Prostate gland (tissue), 2 donors: ENCODE measurements around the gene TMEM178A. TPM values are rescaled to one million over a fixed set of nuclear protein-coding genes. Genes with fewer than 3 reads are reported as not detected.

Experiments used
- DNase-seq: peaks from one replicate; pipeline ENCODE4 v3.0.0-alpha.2; 2019; ENCODE audit warnings: low spot score
- H3K27ac ChIP-seq, 2 donors: fragments of 200-600 bp; sonication (generic); 2 replicates each; pipeline ENCODE4 v1.5.1; 2017 to 2019
- H3K27me3 ChIP-seq: fragments of 200-600 bp; sonication (generic); replicated peaks from 2 replicates; pipeline ENCODE4 v1.5.1; 2019; ENCODE audit not compliant: insufficient read depth
- H3K36me3 ChIP-seq, 2 donors: fragments of 200-600 bp; sonication (generic); 1 replicate in 1 of 2; 2 replicates in 1 of 2; pipeline versions ENCODE4 v1.5.1 to v1.8.1; 2017 to 2019
- H3K4me1 ChIP-seq: fragments of 200-600 bp; sonication (generic); replicated peaks from 2 replicates; pipeline ENCODE4 v1.5.1; 2019
- H3K4me3 ChIP-seq, 2 donors: fragments of 200-600 bp; sonication (generic); 2 replicates each; pipeline ENCODE4 v1.5.1; 2017 to 2019
- H3K9me3 ChIP-seq: fragments of 200-600 bp; sonication (generic); 2 replicates; pipeline ENCODE4 v1.5.1; 2017
- CTCF ChIP-seq, 4 experiments: fragments of 200-600 bp in 2 of 4; fragments of 450-650 bp in 2 of 4; sonication (generic) in 2 of 4; IDR thresholded peaks; 1 replicate in 3 of 4; 2 replicates in 1 of 4; pipeline ENCODE4 v1.5.1; 2016 to 2019; ENCODE audit warnings: antibody characterized with exemption in 4 of 4, mild to moderate bottlenecking in 2 of 4, moderate library complexity in 2 of 4
- POLR2A ChIP-seq: fragments of 450-650 bp; IDR thresholded peaks from one replicate; pipeline ENCODE4 v1.6.1; 2016; ENCODE audit warnings: antibody characterized with exemption, mild to moderate bottlenecking
- POLR2AphosphoS5 ChIP-seq: sonication (generic); formaldehyde crosslinking; IDR thresholded peaks from one replicate; pipeline ENCODE4 v1.6.1; 2017; ENCODE audit warnings: antibody characterized with exemption
- WGBS: methylation state at CpG from one replicate; pipeline ENCODE4 v1.1.5; 2018; 5-methylcytosine and 5-hydroxymethylcytosine counted together
- intact Hi-C: fragments of 100-400 bp; cut with DNase I; formaldehyde crosslinking; loops from one replicate; pipeline ENCODE4 v1.14.2; 2022
- total RNA-seq, 2 donors: library from RNA; depleted of rRNA; stranded (reverse); fragments of >200 nt; gene quantifications; one replicate each; pipeline ENCODE4 v1.1.0, GENCODE V29; 2016

The TMEM178A gene
- total RNA-seq, 2 donors from 2014 or later, result 2.6 to 6.9 TPM

- no peak for DNase-seq
- H3K4me1 ChIP-seq, result no peaks in the 10 kb centered on the region
- H3K27ac ChIP-seq, result no peak overlapping the region
- H3K36me3 ChIP-seq, result no peaks in the 10 kb centered on the region
- no peaks in the 10 kb centered on the region for H3K9me3 ChIP-seq
- intact Hi-C loops, result no loop called here
- TF ChIP-seq CTCF (IDR thresholded peaks at IDR 0.05) (no peak), POLR2A (no peak), POLR2AphosphoS5 (no peak)
- H3K27me3 ChIP-seq, result no peaks in the 10 kb centered on the region
- WGBS, result 30% methylated on average over 4 of the region's 4 CpGs
- H3K4me3 ChIP-seq, result no peak overlapping the region
These were observed 39.9 kb downstream of the TMEM178A start for GRCh38 chr2:39705638-39706037.

- no peak for TF ChIP-seq CTCF (IDR thresholded peaks at IDR 0.05)
- TF ChIP-seq POLR2A, result no peak
- no peak overlapping the region for H3K4me3 ChIP-seq
- no peak for DNase-seq
- H3K27ac ChIP-seq, result no peak overlapping the region
- no peaks in the 10 kb centered on the region for H3K9me3 ChIP-seq
- H3K27me3 ChIP-seq, result no peaks in the 10 kb centered on the region
- H3K36me3 ChIP-seq, result no peaks in the 10 kb centered on the region
- 95% methylated on average over 1 of the region's 1 CpG for WGBS
- no peaks in the 10 kb centered on the region for H3K4me1 ChIP-seq
- intact Hi-C loops, result no loop called here
These were observed 40.6 kb downstream of the TMEM178A start for GRCh38 chr2:39706312-39706711.

GRCh38 chr2:39706945-39707344 lies 41.2 kb downstream of the TMEM178A start:
- no peak for DNase-seq
- Histone ChIP-seq H3K4me1 (no peaks in the 10 kb centered on the region), H3K27ac (no peak overlapping the region), H3K36me3 (no peaks in the 10 kb centered on the region), H3K4me3 (no peak overlapping the region), H3K9me3 (no peaks in the 10 kb centered on the region), H3K27me3 (no peaks in the 10 kb centered on the region)
- TF ChIP-seq POLR2A (no peak), POLR2AphosphoS5 (no peak), CTCF (IDR thresholded peaks at IDR 0.05) (no peak)
- WGBS, result 93% methylated on average over 8 of the region's 8 CpGs
- intact Hi-C loops, result no loop called here

DNA sequence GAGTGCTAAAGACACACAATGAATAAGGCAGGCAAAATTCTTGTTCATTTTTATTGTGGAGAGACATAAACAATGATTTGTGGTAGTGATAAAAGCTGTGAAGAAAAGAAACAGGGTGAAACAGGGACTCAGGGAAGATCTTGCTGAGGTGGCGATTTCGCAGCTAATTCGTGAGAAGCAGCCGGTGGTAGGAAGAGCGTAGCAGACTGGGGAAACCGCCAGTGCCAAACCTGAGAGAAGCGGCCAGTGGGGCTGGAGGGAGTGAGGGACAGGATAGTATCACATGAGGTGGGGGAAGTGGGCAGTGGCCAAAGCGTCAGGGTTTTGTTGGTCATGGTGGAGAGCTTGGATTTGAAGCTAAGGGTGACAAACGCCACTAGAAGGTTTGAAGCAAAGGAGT lies 42.3 kb downstream of the TMEM178A start:
- H3K9me3 ChIP-seq, result no peaks in the 10 kb centered on the region
- no peaks in the 10 kb centered on the region for H3K27me3 ChIP-seq
- no peak for DNase-seq
- H3K27ac ChIP-seq, result no peak overlapping the region
- no peaks in the 10 kb centered on the region for H3K36me3 ChIP-seq
- no peak overlapping the region for H3K4me3 ChIP-seq
- 90% methylated on average over 9 of the region's 9 CpGs for WGBS
- H3K4me1 ChIP-seq, result no peaks in the 10 kb centered on the region
- intact Hi-C loops, result no loop called here
- no peak for TF ChIP-seq CTCF (IDR thresholded peaks at IDR 0.05)

DNA sequence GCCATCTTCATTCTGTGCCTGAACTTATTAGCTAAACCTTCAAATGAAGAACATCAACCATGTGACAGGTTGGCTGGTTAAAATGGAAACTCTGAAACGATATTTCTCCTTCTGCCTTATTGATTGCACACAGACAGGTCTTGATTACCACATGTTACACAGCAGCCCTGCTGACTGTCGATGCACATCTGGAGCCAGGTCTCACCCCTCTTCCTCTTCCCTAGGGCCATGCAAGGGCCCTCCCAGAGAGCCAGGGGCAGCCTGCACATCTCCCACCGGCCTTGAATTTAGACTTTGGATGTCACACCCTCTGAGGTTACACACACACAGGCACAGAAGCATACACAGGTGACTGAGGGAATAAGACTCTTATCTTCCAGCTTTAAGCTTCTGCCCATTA lies 45.1 kb downstream of the TMEM178A start:
- Histone ChIP-seq H3K4me3 (no peak overlapping the region), H3K36me3 (no peaks in the 10 kb centered on the region), H3K27ac (no peak overlapping the region), H3K4me1 (no peaks in the 10 kb centered on the region), H3K9me3 (no peaks in the 10 kb centered on the region), H3K27me3 (no peaks in the 10 kb centered on the region)
- TF ChIP-seq POLR2AphosphoS5 (no peak), POLR2A (no peak), CTCF (IDR thresholded peaks at IDR 0.05) (no peak)
- intact Hi-C loops, result no loop called here
- WGBS, result 88% methylated on average over 3 of the region's 3 CpGs
- DNase-seq, result no peak
